ENCODE measurements around the gene ADARB2.

Gene ADARB2

GRCh38 chr10:1376384-1376945 is 360.9 kb downstream of the ADARB2 start:
- DNase-seq: no peak

GRCh38 chr10:1375346-1376170 is 361.8 kb downstream of the ADARB2 start:
- no peak for DNase-seq

GRCh38 chr10:1374511-1375345 is 362.6 kb downstream of the ADARB2 start:
- no peak for DNase-seq

GRCh38 chr10:1373287-1373686 is 364.0 kb downstream of the ADARB2 start:
- DNase-seq: no peak

- DNase-seq: no peak
Observed at GRCh38 chr10:1372212-1372611, 365.1 kb downstream of the ADARB2 start.

- no peak for DNase-seq
Observed at GRCh38 chr10:1370298-1370697, 367.0 kb downstream of the ADARB2 start.

- no peak for DNase-seq
Observed at GRCh38 chr10:1369665-1370064, 367.7 kb downstream of the ADARB2 start.

GRCh38 chr10:1369197-1369596 is 368.1 kb downstream of the ADARB2 start:
- DNase-seq: no peak

GRCh38 chr10:1368842-1369171 is 368.5 kb downstream of the ADARB2 start:
- DNase-seq: no peak

GRCh38 chr10:1367938-1368841 is 369.1 kb downstream of the ADARB2 start:
- no peak for DNase-seq

GRCh38 chr10:1366811-1367425 is 370.4 kb downstream of the ADARB2 start:
- no peak for DNase-seq

- no peak for DNase-seq
Observed at GRCh38 chr10:1366322-1366691, 371.0 kb downstream of the ADARB2 start.

- no peak for DNase-seq
Observed at GRCh38 chr10:1365540-1366321, 371.6 kb downstream of the ADARB2 start.

GRCh38 chr10:1364151-1364910 is 373.0 kb downstream of the ADARB2 start:
- DNase-seq: no peak

GRCh38 chr10:1363446-1364121 is 373.7 kb downstream of the ADARB2 start:
- DNase-seq: no peak

GRCh38 chr10:1362589-1363445 is 374.5 kb downstream of the ADARB2 start:
- no peak for DNase-seq

GRCh38 chr10:1361411-1362105 is 375.8 kb downstream of the ADARB2 start:
- no peak for DNase-seq

GRCh38 chr10:1360558-1361164 is 376.7 kb downstream of the ADARB2 start:
- no peak for DNase-seq

Measured in activated CD4-positive, CD25-positive, alpha-beta regulatory T cell treated with anti-CD3 and anti-CD28 coated beads, Interleukin-2, amount 50 U/mL, for 72 hours (primary cell).